Ramos (cell line): ENCODE measurements around the gene GAGE12J.
"Not testable (repeated sequence)": the region's sequence is repeated elsewhere in the genome, so short reads cannot be mapped to it uniquely, and the experiment has no call there.

Source experiments
- in situ Hi-C: fragments of 300-500 bp; cut with MboI; formaldehyde crosslinking; loops from one replicate; pipeline ENCODE4 v1.14.3; 2022; ENCODE audit warnings: low sequenced_read_pairs; ENCODE audit not compliant: unreplicated experiment

GAGE12J gene, protein sequence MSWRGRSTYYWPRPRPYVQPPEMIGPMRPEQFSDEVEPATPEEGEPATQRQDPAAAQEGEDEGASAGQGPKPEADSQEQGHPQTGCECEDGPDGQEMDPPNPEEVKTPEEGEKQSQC

GRCh38 chrX:49321737-49322136 is at the start of gene GAGE12J:
GAGE12J (plus strand) TSS chrX:49322037; CDS start chrX:49323194, 1,157 bp downstream.
- in situ Hi-C loops, result not testable (repeated sequence)

DNA sequence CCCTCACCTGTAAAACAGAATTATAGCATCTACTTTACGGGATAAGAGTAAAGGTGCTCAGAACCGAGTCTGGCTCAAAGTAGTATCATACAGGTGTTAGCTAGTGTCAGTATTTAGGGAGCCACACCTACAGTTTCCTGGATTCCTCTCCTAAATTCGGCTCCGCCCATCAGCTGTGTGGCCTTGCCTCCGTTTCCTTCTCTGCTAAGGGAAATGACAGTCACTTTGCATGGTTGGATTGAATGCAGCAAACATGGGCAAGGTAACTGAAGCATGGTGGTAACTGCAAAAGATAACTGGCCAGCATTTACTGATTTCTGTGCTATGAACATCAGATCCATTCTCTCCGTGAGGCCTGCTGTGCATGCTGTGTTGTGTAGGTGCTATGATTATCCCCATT is 49.4 kb upstream of the GAGE12J start:
- in situ Hi-C loops, result no loop called here

DNA sequence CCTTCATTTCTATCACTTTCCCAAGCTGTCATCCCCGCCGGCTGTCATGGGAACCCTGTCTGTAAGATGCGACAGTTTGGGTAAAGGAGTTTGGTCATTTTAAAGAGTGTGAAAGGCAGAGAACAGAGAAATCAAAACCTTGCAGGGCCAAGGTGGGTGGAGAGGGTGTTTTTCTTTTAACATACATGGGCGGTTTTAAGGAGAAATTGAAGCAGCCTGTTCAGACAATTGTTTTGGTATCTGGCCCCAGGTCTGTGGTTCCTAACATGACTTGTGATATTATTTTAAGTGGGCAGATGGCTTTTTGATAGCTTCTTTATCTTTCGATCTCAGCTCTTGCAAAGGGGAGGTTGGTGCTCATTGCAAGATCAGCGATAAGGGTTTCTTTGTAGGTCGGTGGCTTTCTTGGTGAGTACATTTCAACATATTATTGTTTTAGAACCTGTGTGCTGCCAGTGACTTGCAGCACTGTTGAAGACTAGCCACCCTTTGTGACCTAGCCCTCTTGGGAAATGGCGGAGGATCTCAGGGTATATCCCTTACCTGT is 48.6 kb upstream of the GAGE12J start:
- in situ Hi-C loops, result no loop called here

DNA sequence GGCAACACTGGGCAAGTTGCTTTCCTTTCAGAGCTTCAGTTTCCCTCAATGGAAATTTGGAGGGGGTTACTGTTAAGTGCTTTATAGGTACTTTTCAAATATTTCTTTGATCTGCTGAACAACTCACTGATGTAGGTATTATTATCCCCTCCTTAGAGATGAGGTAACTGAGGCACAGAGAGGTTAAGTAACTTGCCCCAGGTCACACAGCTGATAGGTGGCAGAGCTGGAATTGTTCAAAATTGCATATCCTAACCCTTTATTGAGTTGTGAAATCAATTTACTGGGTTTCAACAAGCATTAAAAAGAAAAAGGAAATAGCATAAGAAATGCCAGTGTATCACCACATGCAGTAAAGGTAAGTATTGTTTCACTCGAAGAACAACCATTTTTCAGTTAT is 45.6 kb upstream of the GAGE12J start:
- in situ Hi-C loops, result no loop called here

- in situ Hi-C loops, result no loop called here
Measured at GRCh38 chrX:49276671-49277534, 44.9 kb upstream of the GAGE12J start.

GRCh38 chrX:49277535-49277830 is 44.4 kb upstream of the GAGE12J start:
- in situ Hi-C loops, result no loop called here

GRCh38 chrX:49278081-49278480 is 43.8 kb upstream of the GAGE12J start:
- in situ Hi-C loops, result no loop called here

DNA sequence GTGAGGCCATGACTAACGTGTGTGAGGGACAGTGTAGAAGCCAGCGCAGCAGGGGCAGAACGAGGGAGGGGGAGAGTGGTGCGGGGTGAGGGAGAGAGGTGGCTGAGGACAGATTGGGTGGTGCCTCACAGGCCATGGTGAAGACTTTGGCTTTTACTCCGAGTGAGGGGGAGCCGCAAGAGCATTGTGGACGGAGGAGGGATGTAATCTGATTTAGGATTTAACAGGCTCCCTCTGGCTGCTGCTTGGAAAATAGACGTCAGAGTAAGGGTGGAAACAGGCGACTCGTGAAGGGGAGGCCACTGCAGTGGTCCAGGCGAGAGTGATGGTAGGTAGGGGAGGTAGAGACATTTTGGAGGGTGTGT is 39.2 kb upstream of the GAGE12J start:
- in situ Hi-C loops, result no loop called here

DNA sequence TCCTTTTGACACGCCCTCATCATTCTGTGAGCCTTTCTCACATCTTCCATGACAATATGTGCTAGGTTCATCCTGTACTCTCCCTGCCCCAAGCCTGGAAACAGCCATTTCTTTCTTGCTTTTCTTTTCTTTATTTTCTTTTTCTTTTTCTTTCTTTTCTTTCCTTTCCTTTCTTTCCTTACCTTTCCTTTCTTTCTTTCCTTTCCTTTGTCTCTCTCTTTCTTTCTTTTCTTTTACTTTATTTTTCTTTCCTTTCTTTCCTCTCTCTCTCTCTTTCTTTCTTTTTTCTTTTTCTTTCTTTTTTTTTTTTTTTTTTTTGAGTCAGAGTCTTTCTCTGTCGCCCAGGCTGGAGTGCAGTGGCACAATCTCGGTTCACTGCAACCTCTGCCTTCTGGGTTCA is 37.6 kb upstream of the GAGE12J start:
- in situ Hi-C loops, result no loop called here

- in situ Hi-C loops, result no loop called here
Measured at GRCh38 chrX:49286136-49286535, 35.7 kb upstream of the GAGE12J start.

DNA sequence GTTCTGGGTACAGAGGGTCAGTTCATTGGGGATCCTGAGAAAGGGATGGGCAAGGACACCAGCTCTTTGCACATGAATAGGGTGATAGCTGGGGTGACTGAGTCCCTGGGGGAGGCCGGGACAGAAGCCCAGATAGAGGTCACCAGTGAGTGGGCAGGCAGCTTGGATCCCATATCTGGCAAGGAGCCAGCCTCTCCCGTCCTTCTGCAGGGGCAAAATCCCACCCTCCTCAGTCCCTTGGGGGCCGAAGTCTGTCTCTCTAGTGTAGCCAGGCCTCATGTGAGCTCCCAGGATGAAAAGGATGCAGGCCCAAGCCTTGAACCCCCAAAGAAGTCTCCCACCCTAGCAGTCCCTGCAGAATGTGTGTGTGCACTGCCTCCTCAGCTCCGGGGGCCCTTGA is 35.3 kb upstream of the GAGE12J start:
- in situ Hi-C loops, result no loop called here

- in situ Hi-C loops, result no loop called here
Measured at GRCh38 chrX:49287665-49288064, 34.2 kb upstream of the GAGE12J start.

DNA sequence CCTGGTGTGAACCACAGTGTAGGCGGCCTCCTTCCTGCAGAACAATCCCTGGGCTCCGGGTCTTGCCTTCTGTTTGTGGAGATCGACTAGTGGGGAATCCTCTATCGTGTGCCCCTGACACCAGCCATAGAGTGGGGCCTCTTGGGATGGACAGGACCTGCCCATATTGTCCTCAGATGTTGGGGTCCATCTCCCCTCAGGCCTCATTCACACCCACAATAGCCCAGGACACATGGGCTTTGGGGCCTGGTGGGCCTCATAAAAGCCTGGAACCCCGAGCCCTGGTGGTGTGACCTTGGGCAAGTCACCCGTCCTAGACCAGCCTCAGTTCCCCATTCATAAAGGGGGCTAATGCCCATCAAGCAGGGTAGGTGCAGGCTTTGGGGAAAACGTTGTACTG is 31.6 kb upstream of the GAGE12J start:
- in situ Hi-C loops, result no loop called here

DNA sequence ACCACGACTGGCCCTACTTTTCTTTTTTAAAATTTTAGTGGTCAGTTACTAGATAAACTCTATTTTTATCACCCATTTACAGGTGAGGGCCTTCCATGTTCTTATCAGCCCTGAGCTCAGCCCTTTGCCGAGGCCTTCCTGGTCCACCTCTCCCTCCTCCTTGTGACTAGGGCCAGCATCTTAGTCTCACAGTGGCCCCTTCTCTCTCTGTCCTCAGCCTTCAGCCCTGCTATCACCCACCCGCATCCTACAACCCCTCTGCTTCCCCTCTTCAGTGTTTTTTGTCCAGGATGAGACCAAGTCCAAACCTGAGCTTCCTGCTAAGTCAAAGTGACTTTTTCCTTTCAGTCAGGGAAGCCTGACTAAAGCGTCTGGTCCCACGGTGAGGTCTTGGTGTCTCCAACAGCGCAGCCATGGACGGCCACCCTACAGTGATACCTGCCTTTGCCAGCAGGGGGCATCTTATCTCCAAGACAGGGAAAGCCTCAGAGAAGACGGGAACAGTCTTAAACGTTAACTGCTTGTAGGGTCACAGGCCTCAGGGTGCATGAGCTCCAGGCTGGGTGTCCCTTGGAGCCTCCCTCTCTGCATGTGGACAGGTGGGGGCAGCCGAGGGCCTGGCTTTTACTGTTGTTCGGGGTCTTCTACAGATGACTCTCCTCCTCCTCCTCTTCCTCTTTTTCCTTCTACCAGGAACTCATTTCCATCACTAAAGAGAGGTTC is 30.1 kb upstream of the GAGE12J start:
- in situ Hi-C loops, result no loop called here

DNA sequence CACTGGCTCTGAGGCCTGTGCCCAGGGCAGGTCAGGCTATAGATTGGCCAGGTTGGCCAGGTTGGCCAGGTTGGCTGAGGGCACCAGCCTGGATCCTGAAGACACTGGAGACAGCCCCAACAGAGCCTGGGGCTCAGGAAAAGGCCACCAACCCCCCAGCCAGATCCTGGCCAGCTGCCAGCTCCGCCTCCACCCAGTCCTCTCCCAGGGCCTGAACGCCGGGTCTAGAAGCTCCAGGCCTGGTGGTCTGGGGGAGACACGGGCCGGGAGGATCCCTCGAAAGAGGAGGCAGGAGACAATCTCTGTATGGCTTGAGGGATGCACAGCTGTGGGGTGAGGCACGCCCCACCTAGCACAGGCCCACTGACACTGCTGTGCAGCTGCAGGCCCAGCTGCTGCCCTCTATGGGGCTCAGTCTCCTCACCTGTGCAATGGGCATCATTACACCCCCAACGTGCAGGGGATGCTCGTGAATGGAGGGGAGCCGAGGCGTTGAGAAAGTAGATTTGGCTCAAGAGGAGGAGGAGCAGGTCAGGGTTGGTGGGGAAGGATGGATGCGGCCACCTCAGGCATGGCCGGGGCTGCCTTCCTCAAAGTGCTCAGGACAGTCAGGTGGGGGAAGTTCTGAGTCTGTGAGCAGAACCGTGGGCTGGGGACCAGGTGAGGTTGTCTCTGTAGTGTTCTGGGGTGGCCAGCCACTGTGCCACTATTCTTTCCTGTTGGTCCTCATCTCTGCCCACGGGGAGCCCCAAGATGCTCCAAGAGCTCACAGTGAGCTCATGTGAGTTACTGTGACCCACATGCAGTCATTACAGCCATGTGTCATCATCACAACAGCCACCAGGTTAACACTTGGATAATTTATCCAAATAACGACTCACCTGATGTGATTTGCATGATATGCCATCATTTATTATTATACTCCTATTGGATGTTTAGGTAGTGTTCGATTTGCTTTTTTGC is 29.2 kb upstream of the GAGE12J start:
- in situ Hi-C loops, result no loop called here

GRCh38 chrX:49299293-49299692 is 22.5 kb upstream of the GAGE12J start:
- in situ Hi-C loops, result not testable (repeated sequence)

- in situ Hi-C loops, result no loop called here
Measured at GRCh38 chrX:49300703-49301102, 21.1 kb upstream of the GAGE12J start.

DNA sequence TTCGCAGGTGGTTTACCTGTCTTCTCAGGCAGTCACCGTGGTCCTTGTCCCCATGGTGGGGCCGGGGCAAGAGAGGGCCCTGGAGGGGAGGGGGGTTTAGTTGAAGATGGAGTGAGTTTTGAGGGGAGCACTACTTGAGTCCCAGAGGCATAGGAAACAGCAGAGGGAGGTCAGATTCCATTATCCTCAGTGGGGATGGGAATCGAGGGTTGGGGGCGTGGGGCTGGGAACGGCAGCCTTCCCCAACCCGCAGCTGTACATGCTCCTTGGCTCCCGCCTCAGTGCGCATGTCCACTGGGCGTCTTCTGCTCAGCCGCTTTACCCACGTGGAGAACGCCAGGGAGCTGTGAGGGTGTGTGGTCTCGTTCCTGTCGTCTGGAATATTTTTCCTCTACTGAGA is 18.5 kb upstream of the GAGE12J start, which contains the start of gene GAGE10:
Gene GAGE10, plus strand, starts transcription at position 301 of the 400 bp plus-strand sequence. CDS start 1,214 bp downstream, outside the sequence.
- in situ Hi-C loops, result no loop called here

GRCh38 chrX:49307775-49308174 is 14.1 kb upstream of the GAGE12J start:
- in situ Hi-C loops, result not testable (repeated sequence)
